Activated CD8-positive, alpha-beta memory T cell treated with anti-CD3 and anti-CD28 coated beads for 24 hours (primary cell): ENCODE results near the gene CACNG1.
"Not testable (repeated sequence)": the region's sequence is repeated elsewhere in the genome, so short reads cannot be mapped to it uniquely, and the experiment has no call there.

Experiments used
- DNase-seq: peaks from one replicate; pipeline ENCODE4 v3.0.0-alpha.2; 2020

The CACNG1 gene

DNA sequence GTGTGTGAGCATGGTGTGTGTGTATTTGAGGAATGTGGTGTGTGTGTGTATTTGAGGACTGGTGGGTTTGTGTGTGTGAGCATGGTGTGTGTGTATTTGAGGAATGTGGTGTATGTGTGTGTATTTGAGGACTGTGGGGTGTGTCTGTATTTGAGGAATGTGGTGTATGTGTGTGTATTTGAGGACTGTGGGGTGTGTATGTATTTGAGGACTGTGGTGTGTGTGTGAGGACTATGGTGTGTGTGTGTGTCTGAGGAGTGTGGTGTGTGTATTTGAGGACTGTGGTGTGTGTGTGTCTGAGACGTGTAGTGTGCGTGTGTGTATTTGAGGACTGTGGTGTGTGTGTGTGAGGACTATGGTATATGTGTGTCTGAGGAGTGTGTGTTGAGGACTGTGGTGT is 18.0 kb upstream of the CACNG1 start:
- no peak for DNase-seq

DNA sequence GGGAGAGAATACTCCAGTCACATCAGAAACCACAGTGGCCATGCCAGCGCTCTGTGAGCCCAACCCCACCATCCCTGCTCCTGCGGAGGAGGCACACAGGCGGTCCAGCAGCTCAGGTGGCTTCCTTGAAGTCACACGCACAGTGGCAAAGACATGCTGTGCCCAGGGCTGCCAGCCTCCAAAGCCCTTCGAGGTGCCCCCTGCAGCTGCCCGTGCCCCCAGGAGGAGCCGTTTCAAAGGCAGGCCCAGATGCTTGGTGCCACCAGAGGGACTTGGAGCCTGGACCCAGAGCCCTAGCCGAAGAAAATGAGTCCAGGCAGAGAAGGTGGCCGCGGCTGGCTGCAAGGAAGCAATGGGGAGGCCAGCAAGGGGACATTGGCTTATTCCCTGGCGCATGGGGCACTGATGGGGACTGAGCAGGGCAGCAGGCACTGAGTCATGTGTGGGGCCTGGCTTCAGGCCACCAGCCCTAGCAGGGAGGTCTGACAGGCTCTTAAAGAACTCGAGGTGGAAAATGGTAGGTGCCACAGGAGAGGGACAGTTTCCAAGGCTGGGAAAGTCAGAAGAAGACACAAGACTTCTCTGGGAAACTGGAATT is 17.2 kb upstream of the CACNG1 start:
- DNase-seq: no peak

DNA sequence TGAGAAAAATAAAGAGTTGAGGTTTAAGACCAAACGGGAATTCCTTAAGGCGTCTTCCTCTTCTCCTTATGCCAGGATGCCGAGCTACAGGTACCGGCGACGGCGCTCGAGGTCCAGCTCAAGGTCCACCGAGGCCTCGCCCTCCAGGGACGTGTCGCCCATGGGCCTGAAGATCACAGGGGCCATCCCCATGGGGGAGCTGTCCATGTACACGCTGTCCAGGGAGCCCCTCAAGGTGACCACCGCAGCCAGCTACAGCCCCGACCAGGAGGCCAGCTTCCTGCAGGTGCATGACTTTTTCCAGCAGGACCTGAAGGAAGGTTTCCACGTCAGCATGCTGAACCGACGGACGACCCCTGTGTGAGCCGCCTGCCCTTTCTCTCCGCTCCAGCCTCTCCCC is 13.7 kb upstream of the CACNG1 start:
- no peak for DNase-seq

DNA sequence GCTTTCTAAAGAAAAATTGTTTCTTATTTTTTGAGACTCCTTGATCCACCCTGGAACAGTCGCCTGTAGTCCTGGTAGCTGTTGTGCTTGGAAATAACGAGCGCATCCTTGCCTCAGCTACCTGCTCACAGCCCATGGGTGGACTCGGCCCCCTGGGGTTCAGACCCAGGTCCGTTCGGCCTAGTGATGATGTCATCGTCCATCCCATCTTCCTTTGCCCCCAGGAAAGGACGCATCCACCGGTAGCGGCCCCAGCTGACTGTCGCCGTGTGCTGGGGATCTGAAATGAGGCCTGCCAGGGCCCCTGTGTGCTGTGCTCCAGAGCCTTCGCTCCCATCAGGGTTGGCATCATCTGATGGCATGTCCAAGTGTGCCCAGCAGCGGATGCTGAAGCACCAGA is 12.0 kb upstream of the CACNG1 start:
- no peak for DNase-seq

DNA sequence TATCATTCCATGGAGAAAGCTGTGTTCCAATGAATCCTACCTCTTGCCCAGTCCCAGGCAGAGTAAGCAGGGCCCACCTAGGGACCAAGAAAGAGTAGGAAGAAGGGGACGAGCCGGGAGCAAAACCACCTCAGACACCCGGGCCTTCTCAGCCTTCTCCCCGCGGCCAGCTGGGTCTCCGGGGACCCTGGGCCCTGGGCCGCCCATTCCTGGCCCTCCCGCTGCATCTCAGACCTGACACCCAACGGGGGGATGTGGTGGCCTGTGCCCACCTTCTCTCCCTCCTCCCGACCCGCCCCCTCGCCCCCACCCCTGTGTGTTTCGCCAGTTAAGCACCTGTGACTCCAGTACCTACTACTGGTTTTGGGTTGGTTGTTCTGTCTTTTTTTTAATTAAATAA is 11.4 kb upstream of the CACNG1 start:
- no peak for DNase-seq

DNA sequence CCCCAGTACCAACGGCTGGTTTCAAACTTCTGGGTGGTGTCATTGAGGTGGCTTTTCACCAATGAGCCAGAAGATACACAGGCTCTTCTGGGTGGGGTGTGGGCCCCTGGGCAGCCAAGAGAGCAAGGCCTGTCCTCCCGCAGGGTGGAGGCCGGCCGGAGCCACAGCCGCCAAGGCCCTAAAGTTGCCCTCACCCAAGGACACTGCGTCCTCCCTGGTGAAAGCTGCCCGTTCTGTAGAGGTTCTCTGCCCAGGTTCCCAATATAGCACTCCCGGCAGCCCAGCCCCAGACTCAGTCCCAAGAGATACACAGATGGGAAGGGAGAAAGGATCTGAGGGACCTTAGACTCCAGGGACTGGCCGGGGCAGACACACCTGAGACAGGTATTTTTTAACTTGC is 10.7 kb upstream of the CACNG1 start:
- no peak for DNase-seq

DNA sequence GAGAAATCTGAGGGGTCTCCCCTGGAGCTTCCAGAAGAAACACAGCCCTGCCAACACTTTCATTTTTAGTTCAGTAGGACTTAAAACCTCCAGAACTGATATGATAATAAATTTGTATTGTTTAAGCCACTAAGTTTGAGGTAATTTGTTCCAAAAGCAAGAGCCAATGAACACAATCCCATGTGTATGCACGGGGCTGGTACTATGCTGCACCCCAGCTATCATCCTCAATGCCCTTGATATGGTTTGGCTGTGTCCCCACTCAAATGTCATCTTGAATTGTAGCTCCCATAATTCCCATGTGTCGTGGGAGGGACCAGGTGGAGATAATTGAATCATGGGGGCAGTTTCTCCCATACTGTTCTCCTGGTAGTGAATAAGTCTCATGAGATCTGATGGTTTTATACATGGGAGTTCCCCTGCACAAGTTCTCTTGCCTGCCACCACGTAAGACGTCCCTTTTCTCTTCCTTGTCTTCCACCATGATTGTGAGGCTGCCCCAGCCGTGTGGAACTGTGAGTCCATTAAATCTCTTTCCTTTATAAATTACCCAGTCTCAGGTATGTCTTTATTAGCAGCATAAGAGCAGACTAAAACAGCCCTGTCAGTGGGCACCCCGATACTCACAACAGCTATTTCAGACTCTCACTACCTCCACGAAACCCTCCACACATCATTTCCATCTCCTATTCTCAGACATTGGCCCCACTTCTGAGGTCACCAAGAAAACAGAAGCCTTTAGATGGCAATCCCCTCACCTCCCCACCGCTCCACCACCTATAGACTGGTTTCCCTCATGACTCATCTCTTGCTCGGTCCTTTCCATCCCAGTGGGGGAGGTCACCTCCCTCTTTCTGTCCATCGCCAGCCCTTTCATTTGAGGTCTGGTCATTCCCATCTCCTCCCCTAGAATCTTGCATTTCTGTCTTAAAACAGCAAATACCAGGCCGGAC is 8.9 kb upstream of the CACNG1 start:
- no peak for DNase-seq

DNA sequence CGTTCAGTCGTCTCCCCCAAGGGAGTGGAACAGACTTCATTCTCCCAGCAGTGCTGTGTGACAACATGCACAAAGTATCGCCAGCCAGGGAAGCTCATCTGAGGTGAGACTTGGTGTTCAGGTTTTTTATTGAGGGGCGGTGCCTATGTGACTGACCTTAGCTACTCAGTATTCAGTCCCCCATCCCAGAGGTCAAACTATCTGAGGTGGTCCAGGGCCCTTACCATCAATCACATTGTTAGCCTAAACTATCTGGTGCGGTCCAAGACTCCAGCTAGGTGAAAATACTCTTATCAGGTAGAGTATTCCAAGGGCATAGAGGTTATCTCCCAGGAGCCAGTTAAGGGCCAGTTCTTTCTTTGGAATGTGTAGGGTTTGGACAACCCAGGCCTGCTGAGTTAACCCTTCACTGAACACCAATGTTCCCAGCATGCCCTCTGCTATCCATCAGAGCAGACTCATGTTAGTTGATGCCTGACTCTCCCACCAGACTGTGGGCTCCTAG is 5.4 kb upstream of the CACNG1 start:
- no peak for DNase-seq

DNA sequence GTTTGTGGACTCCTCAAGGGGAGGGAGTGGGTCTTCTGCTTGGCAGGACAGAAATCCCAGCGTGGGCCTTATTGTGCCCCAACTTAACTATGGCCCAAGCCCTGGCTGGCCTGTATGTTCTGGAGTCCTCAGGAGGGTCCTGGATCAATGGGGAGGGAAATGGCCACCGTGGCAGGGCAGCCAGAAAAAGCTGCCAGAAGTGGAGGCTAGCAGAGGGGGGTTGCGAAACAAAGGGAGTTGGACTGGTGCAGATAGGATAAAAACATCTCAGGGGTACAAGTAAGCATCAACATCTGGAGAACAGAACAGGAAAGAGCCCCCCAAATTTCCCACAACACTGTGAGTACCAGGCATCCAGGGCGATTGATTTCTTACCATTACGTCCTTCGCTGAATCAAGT is 3.7 kb upstream of the CACNG1 start:
- DNase-seq: no peak

DNA sequence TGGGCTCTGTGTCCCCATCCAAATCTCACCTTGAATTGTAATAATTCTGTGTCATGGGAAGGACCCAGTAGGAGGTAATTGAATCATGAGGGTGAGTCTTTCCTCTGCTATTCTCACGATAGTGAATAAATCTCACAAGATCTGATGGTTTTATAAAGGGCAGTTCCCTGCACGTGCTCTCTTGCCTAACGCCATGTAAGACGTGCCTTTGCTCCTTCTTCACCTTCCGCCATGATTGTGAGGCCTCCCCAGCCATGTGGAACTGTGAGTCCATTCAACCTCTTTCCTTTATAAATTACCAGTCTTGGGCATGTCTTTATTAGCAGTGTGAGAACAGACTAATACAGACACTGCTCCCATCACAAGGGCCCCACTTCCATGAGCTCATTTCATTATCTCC is 3.2 kb upstream of the CACNG1 start:
- DNase-seq: not testable (repeated sequence)

DNA sequence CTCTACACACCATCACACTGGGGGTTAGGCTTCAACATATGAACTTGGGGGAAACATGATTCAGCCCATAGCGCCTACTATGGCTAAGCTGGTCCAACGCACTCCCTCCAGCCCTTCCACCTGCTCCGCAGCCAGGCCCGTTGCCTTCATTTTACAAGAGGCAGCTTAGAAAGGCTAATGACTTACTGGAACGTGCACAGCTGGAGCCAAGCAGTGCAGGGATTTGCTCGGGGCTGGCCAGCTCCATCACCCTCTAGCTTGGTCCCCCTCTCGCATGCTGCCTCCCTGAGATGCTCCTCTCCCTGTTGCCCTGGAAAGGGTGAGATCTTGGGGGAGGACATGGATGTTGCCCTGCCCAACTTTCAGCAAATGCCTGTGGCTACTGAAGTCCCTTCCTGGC is 2.8 kb upstream of the CACNG1 start:
- no peak for DNase-seq

DNA sequence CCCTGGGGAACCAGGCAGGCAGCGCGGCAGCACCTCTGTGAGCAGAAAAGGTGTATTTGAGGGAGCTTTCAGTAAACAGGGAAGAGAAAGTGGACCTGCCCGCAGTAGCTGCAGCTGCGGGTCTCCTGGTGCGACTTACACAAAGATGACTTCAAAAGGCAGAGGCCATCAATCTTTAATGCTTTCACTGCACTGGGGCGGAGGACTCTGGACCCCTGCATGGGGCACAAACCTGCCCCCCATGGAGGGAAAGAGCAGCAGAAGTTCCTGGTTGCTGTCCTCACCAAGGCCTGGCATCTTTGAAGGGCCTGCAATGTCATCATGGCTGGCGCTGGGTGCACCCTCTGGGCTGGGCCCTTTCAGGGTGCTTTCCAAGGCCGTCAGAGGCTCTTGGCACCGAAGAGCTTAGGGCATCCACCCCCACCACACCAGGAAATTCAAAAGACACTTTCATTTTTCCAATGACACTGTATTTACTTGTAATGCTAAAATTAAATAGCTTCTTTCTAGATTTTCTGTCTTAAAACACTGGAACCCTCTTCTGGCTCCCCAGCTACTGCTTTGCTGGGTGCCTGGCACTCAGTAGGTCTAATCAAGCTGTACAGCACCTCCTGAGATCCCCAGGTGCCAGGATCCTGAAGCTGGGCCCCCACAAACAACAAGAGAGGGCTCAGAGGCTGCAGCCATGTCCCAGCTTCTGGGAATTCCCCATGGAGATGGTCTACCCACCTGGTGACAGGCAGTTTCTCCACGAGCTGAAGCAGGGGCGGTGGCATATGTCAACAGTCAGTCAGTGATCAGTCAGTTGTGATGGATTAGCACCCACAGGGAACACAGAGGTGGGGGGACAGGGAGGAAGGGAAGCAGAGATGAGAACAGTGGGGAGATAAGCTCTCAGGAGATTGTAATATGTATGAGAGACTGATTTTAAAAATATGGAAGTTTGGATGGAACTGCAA is 2.1 kb upstream of the CACNG1 start:
- no peak for DNase-seq

DNA sequence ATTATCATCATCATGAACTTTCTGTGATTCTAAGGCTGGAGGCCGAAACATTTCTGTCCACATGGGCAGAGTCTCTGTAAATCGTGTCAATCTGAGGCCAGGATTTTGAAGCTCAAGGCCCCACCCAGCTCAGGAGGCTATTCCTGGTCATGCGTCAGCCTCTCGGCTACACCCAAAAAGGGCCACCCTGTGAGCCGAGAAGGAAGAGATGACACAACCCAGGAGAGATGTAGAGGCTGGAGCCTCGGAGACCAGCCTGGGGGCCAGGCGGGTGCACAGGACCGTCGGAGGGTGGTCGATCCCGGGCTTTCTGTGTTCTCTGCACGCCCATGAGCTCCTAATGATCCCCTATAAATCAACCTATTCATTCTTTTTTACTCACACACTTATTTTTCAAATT is 1.1 kb upstream of the CACNG1 start:
- DNase-seq: no peak

DNA sequence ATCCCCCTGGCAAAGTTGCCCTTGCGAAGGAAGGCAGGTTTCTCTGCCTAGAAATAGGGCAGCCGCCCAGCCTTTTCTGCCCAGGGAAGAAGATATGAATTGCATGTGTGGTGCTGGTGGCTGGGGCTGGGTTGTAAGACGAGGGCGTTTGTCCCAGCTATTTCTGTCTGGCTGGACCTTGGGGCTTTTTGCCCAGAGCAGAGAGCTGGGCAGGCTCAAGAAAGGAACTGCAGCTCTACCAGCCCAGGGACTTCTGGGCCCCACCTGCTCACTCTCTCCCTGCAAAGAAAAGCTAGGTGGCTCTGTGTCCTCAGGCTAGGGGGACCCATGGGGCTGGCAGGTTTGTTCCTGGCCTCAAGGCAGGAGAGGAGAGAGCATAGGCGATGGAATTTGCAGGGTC is 586 bp downstream of the CACNG1 start:
- no peak for DNase-seq

DNA sequence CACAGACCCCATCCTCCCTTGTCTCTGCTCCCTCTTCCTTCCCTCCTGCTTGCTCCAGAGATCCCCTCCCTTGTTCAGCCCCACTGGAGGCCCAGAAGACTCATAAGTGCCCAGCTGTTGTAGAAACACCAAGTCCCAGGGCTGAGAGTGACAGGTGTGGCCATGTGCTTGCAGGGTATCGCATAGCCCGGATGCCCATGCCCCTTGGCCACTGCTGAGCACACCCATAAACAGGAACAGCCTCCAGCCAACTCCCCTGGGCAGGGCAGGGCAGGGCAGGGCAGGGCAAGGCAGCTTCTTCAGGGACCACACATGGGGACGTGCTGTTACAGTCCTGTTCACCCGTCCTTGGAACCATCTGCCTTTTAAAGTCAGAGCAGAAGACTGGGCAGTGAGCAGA is 2.0 kb downstream of the CACNG1 start:
- DNase-seq: no peak

DNA sequence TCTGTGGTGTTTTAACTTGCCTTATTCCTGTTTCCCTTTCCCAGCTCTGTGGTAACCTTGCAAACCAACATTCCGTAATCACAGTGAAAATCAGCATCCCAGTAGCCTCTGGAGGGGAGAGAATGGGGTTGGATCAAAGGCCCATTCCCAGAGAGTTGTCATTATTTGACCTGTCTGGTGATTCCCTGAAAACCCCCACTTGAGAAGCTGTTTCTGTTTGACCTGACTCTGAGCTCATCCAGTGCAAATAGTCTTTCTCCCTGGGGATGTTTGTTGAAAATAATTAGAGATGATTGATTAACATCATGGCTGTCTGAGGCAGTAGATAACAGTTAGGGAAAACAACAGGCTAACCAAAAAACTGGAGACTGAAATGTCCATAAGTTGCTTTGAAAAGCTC is 3.0 kb downstream of the CACNG1 start:
- DNase-seq: no peak

DNA sequence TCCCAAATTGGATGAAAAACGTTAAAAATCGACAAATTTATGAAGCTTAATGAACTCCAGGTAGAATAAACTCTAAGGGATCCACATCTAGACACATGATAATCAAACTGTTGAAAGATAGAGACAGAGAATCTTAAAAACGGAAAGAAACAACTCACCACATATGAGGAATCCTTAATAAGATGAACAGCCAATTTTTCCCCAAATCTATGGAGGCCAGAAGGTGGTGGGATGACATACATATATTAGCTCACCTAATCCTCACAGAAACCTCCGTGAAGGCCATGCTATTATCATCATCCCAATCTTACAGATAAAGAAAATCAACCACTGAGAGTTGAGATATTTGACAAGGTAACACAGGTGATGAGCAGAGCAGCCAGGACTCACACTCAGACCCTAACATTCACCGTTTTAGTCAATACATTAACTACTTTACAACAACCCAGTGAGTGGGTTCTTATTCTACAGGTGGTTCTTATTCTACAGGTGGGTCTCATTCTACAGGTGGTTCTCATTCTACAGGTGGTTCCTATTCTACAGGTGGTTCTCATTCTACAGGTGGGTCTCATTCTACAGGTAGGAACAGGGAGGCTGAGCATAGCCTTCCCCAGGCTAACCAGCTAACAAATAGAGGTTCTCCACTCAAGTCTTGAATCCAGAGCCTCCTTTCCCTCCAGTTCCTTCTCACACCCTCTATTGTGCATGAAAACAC is 4.8 kb downstream of the CACNG1 start:
- DNase-seq: no peak

DNA sequence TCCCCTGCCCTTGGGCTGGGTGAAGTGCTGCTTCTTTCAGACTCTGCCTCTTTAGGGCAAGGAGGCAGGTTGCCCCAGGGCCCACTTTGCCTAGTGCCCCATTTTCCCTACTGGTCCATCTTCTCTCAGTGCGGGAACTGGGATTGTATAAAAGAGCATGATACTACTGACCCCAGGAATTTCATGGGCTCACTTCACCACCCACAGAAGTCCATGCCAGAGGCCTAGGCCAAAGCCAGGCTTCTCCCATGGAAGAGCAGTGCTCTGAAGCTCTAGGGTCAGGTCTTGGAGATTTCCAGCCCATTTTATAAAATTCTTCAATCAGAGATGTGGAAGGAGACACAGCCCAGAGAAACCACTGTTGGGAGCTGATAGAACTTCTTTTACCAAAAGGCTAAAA is 5.7 kb downstream of the CACNG1 start:
- no peak for DNase-seq

DNA sequence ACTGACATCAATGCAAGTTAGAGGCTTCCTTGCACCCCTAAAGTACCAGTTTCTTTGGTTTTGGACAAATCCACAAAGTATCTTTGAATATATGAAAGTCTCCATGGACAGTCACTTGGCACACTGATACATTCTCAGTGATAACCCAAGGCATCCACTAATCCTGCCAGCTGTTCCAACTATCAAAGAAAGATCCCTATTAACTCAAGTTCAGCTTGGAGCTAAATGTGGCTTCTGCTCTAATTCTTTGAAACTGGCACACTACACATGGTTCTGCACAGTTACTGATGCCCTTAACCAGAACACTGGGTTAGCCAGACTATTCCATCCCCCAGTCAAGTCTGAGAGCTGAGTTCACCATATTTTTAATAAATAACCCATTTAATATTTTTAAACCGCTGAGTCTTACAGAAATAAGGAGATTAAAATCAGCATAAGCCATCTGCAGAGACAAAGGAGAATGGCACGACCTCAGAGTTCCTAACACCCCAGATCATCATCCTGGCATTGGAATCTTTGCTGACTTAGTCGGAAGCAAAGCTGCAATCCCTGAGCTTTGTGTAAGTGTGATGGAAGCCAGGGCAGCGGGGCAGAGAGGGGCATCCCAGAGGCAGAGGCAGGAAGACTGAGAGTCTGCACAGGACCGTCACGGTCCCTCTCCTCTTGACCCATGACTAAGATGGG is 6.3 kb downstream of the CACNG1 start:
- DNase-seq: no peak

DNA sequence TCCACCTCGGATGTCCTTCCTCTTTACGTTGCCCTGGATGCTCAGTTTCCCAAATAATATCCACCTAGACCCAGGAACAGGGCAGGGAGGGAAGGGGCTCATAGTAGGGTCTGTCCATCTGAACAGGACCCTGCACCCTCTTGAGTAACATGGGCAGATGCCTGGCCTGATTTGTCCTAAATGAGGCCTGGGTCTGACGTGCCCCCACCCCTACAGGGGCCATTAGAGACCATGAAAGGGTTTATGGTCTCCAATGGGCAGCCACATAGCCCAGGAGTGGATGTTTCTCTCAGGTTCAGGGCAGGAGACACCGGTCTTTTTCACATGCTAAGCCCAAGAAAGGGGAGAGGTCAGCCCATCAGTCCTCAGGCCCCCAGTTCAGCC is 6.8 kb downstream of the CACNG1 start:
- DNase-seq: no peak

DNA sequence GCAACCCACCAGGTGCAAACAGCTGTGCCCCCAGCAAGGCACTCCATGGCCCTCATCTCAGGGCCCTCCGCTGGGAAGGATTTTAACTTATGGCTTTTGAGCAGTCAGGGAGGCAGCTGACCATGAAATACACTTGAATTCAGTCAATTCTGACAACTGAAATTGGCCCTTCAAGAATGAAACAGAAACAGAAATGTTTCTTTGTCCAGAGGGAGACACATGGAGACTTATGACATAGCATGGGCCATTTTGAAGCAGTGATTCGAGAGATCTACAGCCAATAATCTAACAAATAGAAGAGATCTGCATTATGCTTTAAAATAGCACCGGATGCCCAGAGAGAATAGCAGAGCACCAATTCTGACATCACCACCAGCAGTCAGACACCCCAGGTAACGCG is 7.5 kb downstream of the CACNG1 start:
- no peak for DNase-seq
